Activated T-cell treated with anti-CD3 and anti-CD28 coated beads, Interleukin-2, amount 50 U/mL, for 72 hours (primary cell): ENCODE data around the gene CNIH2. TPM values are rescaled to one million over a fixed set of nuclear protein-coding genes. Genes with fewer than 3 reads are reported as not detected.
A peak's percentile ranks its signal among the peaks of the same experiment; 100 is the strongest.

ENCODE experiments used
- ATAC-seq, 2 donors: fragments of 150-1000 bp; cut with Tn5 transposase; replicated peaks in 1 of 2; 2 replicates each; pipeline ENCODE4 v1.10.0; 2021; ENCODE audit warnings: moderate library complexity in 2 of 2, mild to moderate bottlenecking in 1 of 2
- DNase-seq, 2 donors: peaks; one replicate each; pipeline ENCODE4 v3.0.0; 2021 to 2022; ENCODE audit warnings: mixed read lengths in 1 of 2
- H3K27ac Mint-ChIP-seq: one replicate; pipeline ENCODE4 v1.8.0; 2022; ENCODE audit warnings: mild to moderate bottlenecking, moderate library complexity, mixed read lengths
- H3K27me3 Mint-ChIP-seq: one replicate; pipeline ENCODE4 v1.8.0; 2022; ENCODE audit warnings: low read depth, mixed read lengths
- H3K36me3 Mint-ChIP-seq, 2 donors: one replicate each; pipeline ENCODE4 v1.8.0; 2022; ENCODE audit warnings: mixed read lengths in 2 of 2, mild to moderate bottlenecking in 1 of 2; ENCODE audit not compliant: insufficient read depth in 2 of 2
- H3K4me1 Mint-ChIP-seq: one replicate; pipeline ENCODE4 v1.8.0; 2022; ENCODE audit warnings: low read depth, mixed read lengths
- H3K4me3 Mint-ChIP-seq, 2 donors: one replicate each; pipeline ENCODE4 v1.8.0; 2022; ENCODE audit warnings: mild to moderate bottlenecking in 2 of 2, mixed read lengths in 2 of 2, moderate library complexity in 2 of 2
- H3K9me3 Mint-ChIP-seq, 2 donors: one replicate each; pipeline ENCODE4 v1.8.0; 2022; ENCODE audit warnings: mixed read lengths in 2 of 2
- total RNA-seq, 2 donors: library from RNA; stranded (reverse); gene quantifications; one replicate each; pipeline ENCODE4 v1.2.3, GENCODE V29; 2022

Gene CNIH2
- total RNA-seq, 2 donors from 2014 or later: 1.2 to 3.5 TPM

DNA sequence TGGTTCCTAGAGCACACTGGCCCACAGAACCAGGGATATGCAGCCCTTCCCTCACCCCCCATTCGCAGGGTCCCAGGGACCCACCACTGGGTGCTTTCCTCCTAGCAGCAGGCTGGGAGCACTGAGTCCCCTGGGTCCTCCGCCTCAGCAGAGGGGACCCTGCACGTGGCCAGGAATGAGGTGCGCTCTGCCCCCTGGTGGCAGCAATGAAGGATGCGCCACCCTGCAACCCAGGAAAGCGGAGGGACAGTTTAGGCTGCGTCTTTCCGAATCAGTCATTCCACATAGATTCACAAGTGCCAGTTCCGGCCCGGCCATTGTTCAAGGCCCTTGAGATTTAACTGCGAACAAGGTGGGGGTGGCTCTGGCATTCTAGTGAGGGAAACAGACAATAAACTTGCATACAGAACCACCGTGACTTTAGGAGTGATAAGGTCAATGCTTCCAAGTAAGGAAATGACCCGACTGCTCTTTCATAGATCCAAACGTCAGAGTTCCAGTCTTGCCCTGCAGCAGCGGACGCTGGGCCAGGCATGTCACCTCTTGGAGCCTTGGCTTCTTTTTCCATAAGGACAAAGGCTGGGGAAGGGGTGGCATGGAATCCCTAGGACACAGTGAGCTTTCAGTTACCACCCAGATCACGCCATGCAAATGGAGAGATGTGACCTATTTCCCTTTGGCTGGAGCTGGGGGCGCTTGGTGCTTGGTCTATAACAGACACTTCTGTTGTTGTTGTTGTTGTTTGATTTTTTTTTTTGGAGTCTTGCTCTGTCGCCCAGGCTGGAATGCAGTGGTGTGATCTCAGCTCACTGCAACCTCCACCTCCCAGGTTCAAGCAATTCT lies 50.5 kb downstream of the CNIH2 start:
- ATAC-seq (peak; percentile 88 to 89), DNase-seq (peak; percentile 82 to 87)
- Mint-ChIP-seq H3K9me3 (no peaks in the 10 kb centered on the region), H3K4me1 (peaks cover 44% of the 10 kb centered on the region), H3K36me3 (no peaks in the 10 kb centered on the region), H3K4me3 (peak overlapping the region; percentile 56 to 60), H3K27me3 (no peaks in the 10 kb centered on the region), H3K27ac (no peak overlapping the region)

DNA sequence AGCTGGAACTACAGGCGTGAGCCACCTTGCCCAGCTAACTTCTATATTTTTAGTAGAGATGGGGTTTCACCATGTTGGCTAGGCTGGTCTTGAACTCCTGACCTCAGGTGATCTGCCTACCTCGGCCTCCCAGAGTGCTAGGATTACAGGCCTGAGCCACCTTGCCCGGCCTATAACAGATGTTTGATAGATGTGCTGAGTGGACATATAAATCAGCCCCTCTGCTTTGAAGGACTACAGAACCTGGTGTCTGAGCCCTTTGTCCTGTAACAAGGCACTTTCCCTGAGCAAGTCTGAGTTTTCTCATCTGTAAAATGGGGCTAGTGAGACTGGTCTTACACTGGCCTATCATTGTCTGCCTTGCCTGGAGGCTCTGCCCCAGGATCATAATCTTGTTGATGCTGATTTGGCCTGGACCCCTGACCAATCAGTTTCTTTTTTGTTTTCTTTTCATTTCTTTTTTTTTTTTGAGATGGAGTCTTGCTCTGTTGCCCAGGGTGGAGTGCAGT lies 51.2 kb downstream of the CNIH2 start:
- ATAC-seq: no peak
- H3K27ac Mint-ChIP-seq: no peak overlapping the region

DNA sequence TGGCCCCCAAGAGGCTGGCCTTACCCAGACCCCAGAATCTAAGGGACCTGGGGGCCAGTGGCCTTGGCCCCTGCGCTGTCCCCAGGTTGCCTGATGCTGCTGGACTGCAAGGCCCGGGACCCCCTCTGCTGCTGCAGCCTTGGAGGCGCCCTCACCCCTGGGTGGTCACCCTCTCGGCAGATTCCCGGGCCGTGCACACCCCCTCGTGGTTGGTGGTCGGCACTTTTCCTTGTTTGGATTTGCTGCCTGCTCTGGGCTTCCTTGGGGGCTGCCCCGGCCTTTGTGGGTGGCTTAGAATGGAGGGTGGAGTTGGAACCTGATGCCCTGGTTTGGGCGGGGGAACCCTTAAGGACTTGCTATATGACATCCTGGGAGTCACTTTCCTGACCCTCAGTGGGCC lies 53.0 kb downstream of the CNIH2 start:
- Mint-ChIP-seq H3K4me1 (peaks cover 36% of the 10 kb centered on the region), H3K4me3 (no peak overlapping the region), H3K9me3 (no peaks in the 10 kb centered on the region), H3K27ac (no peak overlapping the region), H3K27me3 (no peaks in the 10 kb centered on the region), H3K36me3 (no peaks in the 10 kb centered on the region)
- no peak for DNase-seq
- ATAC-seq: no peak

More for the DNA sequence above, 51.2 kb downstream of the CNIH2 start:
- Mint-ChIP-seq H3K27me3 (no peaks in the 10 kb centered on the region), H3K9me3 (no peaks in the 10 kb centered on the region), H3K36me3 (no peaks in the 10 kb centered on the region), H3K4me1 (peaks cover 39% of the 10 kb centered on the region), H3K4me3 (no peak overlapping the region)
- DNase-seq: no peak

DNA sequence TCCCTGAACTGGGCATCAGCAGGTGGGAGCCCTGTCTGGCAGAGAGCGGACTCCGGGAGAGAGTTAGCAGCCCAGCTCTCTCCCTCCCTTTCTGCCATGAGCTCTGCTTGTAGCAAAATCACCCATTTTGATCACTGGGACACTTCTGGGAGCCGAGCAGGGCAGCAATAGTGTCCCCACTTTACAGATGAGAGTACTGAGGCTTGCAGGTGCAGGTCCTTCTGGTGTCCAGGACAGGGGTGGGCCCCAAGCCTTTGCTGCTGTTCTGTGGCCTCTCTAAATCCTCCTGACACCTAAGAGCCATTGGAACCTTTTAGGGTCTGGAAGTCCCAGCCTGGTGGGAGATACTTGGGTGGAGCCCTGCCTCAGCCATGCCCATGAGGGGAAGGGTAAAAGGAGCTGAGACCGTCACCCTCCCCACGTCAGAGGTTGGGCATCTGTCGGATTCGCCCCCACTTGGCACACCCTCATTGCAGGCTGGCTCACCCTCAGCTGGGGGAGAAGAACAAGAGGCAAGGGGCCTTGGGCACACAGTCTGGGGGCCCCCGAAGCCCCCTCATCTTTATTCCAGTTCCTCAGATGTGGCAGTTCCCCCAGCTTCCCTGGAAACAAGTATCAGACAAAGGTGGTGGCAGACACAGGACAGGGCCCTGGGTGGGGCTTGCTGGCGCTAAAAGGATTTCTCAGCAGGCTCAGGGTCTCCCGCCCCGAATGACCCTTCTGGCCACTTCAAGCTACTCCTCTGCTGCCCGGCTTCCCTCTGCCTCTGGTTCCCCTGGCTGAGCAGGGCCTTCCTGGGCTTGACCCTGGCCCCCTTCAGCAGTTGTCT lies 53.8 kb downstream of the CNIH2 start:
- Mint-ChIP-seq H3K9me3 (no peaks in the 10 kb centered on the region), H3K36me3 (no peaks in the 10 kb centered on the region), H3K27ac (no peak overlapping the region), H3K4me3 (no peak overlapping the region), H3K27me3 (no peaks in the 10 kb centered on the region), H3K4me1 (peaks cover 36% of the 10 kb centered on the region)
- no peak for DNase-seq
- ATAC-seq: no peak

DNA sequence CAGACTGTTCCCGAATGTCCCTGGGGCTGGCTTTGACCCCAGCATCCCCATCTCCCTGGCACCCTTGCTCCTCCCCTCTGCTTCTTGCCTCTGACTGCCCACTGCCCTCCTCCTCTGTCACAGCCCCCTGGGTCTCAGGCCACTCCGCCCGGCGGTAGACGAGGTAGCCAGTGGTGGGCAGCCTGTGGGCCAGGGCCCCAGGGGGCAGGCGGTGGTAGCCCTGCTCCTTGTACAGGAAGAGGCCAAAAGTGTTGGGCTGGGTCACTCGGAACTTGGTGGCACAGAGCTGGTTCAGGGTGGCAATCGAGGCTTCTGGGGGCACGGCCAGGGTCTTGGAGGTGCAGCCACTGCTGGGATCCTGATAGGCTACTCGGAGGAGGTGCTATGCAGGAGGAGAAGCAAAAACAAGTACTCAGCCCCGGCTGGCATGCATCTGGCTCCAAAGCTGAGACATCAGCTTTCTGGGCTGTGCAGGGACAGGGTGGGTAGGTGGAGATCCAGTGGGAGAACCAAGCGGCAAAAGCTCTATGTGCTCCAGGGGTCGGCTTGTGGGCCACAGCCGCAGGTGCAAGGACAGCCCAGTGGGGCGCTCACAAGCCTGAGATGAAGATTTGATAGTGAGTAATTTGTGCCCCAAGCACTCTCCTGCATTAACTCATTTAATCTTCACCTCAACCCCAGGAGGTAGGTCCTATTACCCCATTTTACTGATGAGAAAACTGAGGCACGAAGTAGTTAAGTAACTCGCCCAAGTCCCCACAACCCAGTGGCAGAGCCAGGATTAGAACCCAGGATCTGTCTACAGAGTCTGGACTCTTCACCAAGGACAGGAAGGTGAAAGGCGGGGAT lies 54.6 kb downstream of the CNIH2 start:
- Mint-ChIP-seq H3K4me3 (no peak overlapping the region), H3K27me3 (no peaks in the 10 kb centered on the region), H3K36me3 (no peaks in the 10 kb centered on the region), H3K27ac (no peak overlapping the region), H3K4me1 (peaks cover 38% of the 10 kb centered on the region), H3K9me3 (no peaks in the 10 kb centered on the region)
- ATAC-seq (no peak), DNase-seq (no peak)

DNA sequence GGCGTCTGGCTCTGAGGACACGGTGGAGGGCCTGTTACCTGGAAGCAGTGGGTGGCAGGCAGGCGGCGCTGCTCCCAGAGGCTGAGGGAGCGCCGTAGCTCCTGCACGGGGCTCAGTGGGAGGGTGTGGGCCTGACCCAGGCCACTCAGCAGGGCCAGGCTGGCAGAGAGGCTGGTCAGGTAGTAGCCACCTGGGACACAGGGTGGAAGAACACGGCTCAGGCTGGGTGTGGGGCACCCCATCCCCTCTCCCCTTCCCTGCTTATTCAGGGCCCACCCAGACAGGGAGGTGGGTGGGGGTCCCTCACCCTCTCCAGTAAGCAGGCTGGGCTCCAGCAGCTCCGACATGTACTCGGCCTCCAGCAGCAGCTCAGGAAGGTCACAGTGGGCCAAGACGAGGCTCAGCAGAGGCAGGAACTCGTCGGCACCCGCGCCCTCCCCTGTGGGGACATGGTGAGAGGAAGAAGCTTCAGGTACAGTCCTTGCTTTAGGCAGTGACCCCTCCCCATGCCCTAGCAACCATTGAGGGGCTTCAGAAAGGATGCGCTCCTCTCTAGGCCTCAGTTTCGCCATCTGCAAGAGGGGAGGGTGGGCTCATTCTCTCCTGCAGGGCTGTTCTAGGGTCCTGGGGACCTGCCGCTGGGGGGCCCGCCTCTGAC lies 55.4 kb downstream of the CNIH2 start:
- no peaks in the 10 kb centered on the region for H3K9me3 Mint-ChIP-seq
- H3K4me3 Mint-ChIP-seq: no peak overlapping the region
- no peaks in the 10 kb centered on the region for H3K36me3 Mint-ChIP-seq
- ATAC-seq (no peak), DNase-seq (no peak)
- H3K4me1 Mint-ChIP-seq: peaks cover 32% of the 10 kb centered on the region
- no peak overlapping the region for H3K27ac Mint-ChIP-seq
- no peaks in the 10 kb centered on the region for H3K27me3 Mint-ChIP-seq

Other genes with a start within 250 kb of the CNIH2 start
- under 1 TPM; 0.36 to 0.42 TPM for gene GAL3ST3, start 229.0 kb upstream of the CNIH2 start, total RNA-seq
- gene SF3B2, start 225.8 kb upstream of the CNIH2 start, total RNA-seq: 100 to 1,000 TPM; 222 to 223 TPM
- 100 to 1,000 TPM; 104 to 114 TPM for gene PACS1, start 207.9 kb upstream of the CNIH2 start, total RNA-seq
- gene KLC2, start 20.5 kb upstream of the CNIH2 start, total RNA-seq: 10 to 100 TPM; 51.9 to 54.8 TPM
- gene RAB1B, start 9.5 kb upstream of the CNIH2 start, total RNA-seq: 100 to 1,000 TPM; 127 to 139 TPM
- 10 to 100 TPM; 42.9 to 50.8 TPM for gene YIF1A, start 11.0 kb downstream of the CNIH2 start, total RNA-seq
- gene TMEM151A, start 13.7 kb downstream of the CNIH2 start, total RNA-seq: under 1 TPM in 1 of 2 donors, not detected in 1; 0.10 TPM
- gene CD248, start 38.9 kb downstream of the CNIH2 start, total RNA-seq: 1 to 10 TPM; 3.0 to 3.9 TPM
- 1 to 10 TPM; 1.8 to 2.8 TPM for gene RIN1, start 58.3 kb downstream of the CNIH2 start, total RNA-seq
- 10 to 100 TPM; 41.4 to 46.4 TPM for gene BRMS1, start 66.9 kb downstream of the CNIH2 start, total RNA-seq
- 1 to 10 TPM; 6.3 to 8.3 TPM for gene B4GAT1, start 69.5 kb downstream of the CNIH2 start, total RNA-seq
- gene SLC29A2, start 93.6 kb downstream of the CNIH2 start, total RNA-seq: 1 to 10 TPM; 3.3 to 3.6 TPM
- gene NPAS4, start 142.9 kb downstream of the CNIH2 start, total RNA-seq: not detected
- gene MRPL11, start 160.7 kb downstream of the CNIH2 start, total RNA-seq: 10 to 100 TPM; 57.4 to 66.6 TPM
- gene PELI3, start 188.7 kb downstream of the CNIH2 start, total RNA-seq: 1 to 10 TPM; 6.2 to 6.6 TPM
- gene DPP3, start 202.3 kb downstream of the CNIH2 start, total RNA-seq: 10 to 100 TPM; 48.3 to 56.9 TPM
- gene BBS1, start 232.5 kb downstream of the CNIH2 start, total RNA-seq: 10 to 100 TPM; 18.1 to 18.8 TPM